ENCODE measurements around the gene STEAP1.
A peak's percentile ranks its signal among the peaks of the same experiment; 100 is the strongest.
"Not testable (repeated sequence)": the region's sequence is repeated elsewhere in the genome, so short reads cannot be mapped to it uniquely, and the experiment has no call there.

Gene STEAP1

GRCh38 chr7:90153943-90154771 is at the start of gene STEAP1:
Gene STEAP1, plus strand, starts transcription at chr7:90154469. Its CDS starts 5,320 bp downstream, at chr7:90159789.
- DNase-seq (ENCODE audit: extremely low read depth in 1 of 2, low read depth in 1 of 2) = peak; percentile 59 to 76

- DNase-seq (ENCODE audit: extremely low read depth in 1 of 2, low read depth in 1 of 2) = not testable (repeated sequence)
Observed at GRCh38 chr7:90114972-90115371, 39.3 kb upstream of the STEAP1 start.

- DNase-seq (ENCODE audit: extremely low read depth in 1 of 2, low read depth in 1 of 2) = not testable (repeated sequence)
Observed at GRCh38 chr7:90118551-90119177, 35.6 kb upstream of the STEAP1 start.

DNA sequence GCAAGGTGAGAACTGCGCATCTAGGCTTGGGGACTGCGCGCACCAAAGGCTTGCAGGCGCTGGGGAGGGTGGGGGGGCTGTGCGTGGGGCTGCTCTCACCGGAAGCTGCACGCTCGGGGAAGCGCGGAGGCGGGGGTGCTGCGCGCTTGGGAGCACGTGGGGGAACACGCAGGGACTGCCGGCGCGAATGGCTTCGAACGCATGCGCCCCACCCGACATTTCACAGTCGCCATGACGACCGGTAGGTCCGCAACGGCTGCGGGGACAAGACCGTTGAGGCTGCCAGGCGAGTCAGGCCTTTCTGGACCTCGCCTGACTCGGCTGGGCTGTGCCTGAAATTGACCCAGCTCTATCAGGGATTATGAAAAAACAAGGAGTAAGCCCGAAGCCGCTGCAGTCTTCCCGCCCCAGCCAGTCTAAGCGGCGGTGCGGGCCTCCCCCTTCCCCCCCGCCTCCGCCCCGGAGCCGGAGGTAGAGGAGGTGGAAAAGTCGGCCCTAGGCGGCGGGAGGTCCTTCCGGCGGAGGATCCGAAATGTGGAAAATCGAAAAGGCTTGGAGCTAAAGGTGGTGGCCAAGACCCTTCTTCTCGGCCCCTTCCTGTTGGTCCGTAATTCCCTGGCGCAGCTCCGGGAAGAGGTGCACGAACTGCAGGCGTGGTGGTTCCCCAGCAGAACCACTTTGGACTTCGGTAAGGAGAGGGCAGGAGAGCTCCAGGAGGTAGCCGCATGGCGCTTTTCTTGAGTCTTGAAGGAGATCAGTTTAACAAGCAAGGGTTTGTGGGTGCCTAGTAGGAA is 34.9 kb upstream of the STEAP1 start:
- peak in 1 of 2 donors; percentile 8 for DNase-seq (ENCODE audit: extremely low read depth in 1 of 2, low read depth in 1 of 2)

- DNase-seq (ENCODE audit: extremely low read depth in 1 of 2, low read depth in 1 of 2) = not testable (repeated sequence)
Observed at GRCh38 chr7:90120205-90120604, 34.1 kb upstream of the STEAP1 start.

GRCh38 chr7:90131746-90132145 is 22.5 kb upstream of the STEAP1 start:
- DNase-seq (ENCODE audit: extremely low read depth in 1 of 2, low read depth in 1 of 2) = not testable (repeated sequence)

- DNase-seq (ENCODE audit: extremely low read depth in 1 of 2, low read depth in 1 of 2) = not testable (repeated sequence)
Observed at GRCh38 chr7:90147079-90147960, 6.9 kb upstream of the STEAP1 start.

DNA sequence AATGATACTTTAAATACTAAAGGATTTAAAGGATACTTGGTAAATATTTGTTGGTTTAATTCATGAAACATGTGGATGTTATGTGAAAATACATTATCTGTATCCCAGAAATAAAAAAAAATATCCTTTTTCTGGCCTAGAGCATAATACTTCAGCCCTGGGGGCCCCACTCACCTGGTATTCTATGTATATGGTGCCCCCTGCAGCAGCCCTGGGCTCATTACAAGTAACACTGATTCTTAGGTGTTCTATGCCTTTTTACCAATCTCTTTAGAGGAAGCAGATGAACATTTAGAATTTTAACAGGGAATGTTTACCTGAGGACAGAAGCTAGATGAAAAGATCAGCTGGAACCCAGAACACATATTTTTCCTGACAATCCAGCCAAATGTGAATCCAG is 4.8 kb upstream of the STEAP1 start:
- DNase-seq (ENCODE audit: extremely low read depth in 1 of 2, low read depth in 1 of 2) = not testable (repeated sequence)

GRCh38 chr7:90151884-90152283 is 2.4 kb upstream of the STEAP1 start:
- DNase-seq (ENCODE audit: extremely low read depth in 1 of 2, low read depth in 1 of 2) = not testable (repeated sequence)

GRCh38 chr7:90152642-90153253 is 1.5 kb upstream of the STEAP1 start:
- DNase-seq (ENCODE audit: extremely low read depth in 1 of 2, low read depth in 1 of 2) = not testable (repeated sequence)

DNA sequence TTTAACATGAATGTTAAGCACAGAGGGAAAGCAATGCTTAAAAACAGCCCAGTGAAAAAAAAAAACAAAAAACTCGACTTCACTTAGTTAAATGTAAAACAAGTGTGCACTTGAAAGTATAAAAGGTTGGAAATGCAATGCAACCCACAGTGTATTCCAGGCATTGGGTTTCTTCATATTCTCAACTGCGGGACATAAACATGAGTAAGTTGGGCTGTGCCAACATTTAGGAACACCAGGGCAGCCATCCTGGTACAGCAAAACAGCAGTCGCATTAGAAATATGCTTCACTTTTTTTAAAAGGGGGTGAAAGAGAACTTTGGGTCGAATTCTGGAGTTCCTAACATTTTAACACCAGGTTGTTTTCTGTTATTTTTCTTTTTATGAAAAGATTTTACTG is 937 bp downstream of the STEAP1 start:
- no peak for DNase-seq (ENCODE audit: extremely low read depth in 1 of 2, low read depth in 1 of 2)

DNA sequence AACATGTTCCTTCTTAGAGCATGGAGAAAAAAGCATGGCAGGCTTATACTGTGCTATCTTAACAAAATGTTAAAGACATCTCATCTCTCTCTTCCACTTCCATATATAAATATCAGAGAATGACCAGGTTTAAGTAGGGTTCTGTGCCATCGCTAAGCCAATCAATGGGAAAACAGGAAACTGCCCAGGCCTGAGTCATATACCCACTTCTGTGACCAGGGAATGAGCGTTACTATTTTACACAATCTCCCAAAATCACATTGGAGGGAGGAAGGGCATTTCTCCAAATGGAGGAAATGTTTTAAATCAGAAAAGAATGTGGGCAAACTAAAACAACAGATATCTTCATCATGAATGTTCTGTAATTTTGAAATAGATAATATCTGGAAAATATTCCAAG is 3.1 kb downstream of the STEAP1 start:
- DNase-seq (ENCODE audit: extremely low read depth in 1 of 2, low read depth in 1 of 2) = not testable (repeated sequence)

GRCh38 chr7:90157761-90158350 is 3.6 kb downstream of the STEAP1 start:
- DNase-seq (ENCODE audit: extremely low read depth in 1 of 2, low read depth in 1 of 2) = not testable (repeated sequence)

GRCh38 chr7:90163534-90163933 is 9.3 kb downstream of the STEAP1 start:
- no peak for DNase-seq (ENCODE audit: extremely low read depth in 1 of 2, low read depth in 1 of 2)

GRCh38 chr7:90165724-90166123 is 11.5 kb downstream of the STEAP1 start:
- no peak for DNase-seq (ENCODE audit: extremely low read depth in 1 of 2, low read depth in 1 of 2)

DNA sequence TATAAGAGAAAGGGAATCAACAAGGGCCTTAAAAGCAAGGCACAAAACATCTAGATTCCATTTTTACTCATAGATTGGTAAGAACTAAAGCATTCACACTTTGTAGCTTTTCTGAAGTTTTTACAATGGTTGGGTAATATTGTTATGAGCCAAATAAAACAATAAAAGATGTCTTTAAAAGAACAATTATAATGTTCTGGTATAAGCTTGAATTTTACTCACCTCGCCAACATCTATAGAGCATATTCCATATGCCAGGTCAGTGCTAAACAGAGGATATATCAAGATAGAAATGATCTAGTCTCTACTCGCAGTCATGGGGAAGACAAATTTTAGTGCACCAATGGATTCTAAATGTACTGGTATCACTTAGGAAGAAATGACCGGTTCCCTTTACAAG is 11.9 kb downstream of the STEAP1 start:
- DNase-seq (ENCODE audit: extremely low read depth in 1 of 2, low read depth in 1 of 2) = no peak

DNA sequence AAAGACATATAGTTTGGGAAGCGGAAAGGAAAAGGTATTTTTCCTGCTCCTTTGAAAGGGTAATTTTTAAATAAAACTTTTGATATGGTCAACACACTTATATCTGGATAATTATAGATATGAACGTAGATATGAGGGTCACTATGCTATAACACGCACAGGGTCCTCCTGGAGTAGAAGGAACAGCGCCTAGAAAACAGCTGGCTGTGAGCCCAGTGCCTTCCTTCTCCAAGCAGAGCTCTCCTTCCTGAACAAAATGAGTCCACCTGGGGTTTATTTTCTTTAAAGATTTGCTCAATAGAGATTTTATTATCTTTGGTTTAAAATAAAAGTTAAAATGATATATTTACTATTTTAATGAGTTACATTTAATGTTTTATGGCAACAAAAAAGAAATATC is 13.1 kb downstream of the STEAP1 start:
- DNase-seq (ENCODE audit: extremely low read depth in 1 of 2, low read depth in 1 of 2) = no peak

DNA sequence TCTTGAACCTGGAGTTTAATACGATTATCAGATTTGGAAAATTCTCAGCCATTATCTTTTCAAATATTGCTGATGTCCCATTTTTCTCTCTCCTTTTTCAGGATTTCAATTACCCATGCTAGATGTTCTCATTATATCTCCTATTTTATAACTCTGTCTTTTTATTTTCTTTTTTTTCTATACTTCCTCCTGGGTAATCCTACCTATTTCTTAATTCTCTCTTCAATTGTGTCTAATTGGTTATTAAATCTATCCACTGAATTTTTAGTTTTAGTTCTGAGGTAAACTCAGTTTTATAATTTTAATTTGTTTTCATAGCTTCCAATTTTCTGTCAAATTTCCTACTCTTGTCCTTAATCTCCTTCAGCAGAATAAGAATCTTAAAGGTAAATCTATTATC is 15.6 kb downstream of the STEAP1 start:
- DNase-seq (ENCODE audit: extremely low read depth in 1 of 2, low read depth in 1 of 2) = no peak

DNA sequence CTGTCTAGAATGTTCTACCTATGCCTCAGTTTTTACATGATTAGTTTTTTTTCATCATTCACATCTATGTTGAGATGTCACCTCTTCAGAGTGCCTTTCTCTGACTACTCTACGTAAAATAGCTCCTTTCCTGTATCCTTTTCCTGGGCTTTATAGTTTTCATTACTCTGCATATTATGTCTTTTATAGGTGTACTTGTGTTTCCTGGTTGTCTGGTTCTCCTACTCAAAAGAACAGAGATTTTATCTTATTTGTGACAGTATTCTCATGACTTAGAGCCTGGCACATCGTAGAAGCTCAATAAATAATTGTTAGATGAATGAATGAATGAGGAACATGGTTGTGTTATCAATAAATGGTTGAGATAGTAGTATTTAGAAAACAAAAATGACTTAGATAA is 17.9 kb downstream of the STEAP1 start:
- no peak for DNase-seq (ENCODE audit: extremely low read depth in 1 of 2, low read depth in 1 of 2)

DNA sequence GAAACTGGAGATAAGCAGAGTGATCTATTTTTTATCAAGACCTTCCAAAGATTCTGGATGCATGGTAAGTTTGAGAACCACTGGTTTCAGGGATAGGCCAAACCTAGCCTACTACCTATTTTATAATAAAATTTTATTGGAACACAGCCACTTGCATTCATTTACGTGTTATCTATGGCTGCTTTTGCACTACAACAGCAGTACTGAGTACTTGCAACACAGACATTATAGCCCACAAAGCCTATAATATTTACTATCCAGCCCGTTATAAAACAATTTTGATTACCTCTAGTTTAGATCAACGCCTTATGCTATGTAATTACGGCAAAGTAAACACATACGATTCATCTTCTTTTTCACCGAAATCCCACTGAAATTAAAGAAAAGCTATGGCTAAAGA is 18.4 kb downstream of the STEAP1 start:
- DNase-seq (ENCODE audit: extremely low read depth in 1 of 2, low read depth in 1 of 2) = no peak

Measured in activated CD8-positive, alpha-beta memory T cell treated with anti-CD3 and anti-CD28 coated beads for 1 hour (primary cell).